Urothelium cell line (cell line): Measurements from ENCODE around the gene UBAP2.
"Not testable (repeated sequence)": the region's sequence is repeated elsewhere in the genome, so short reads cannot be mapped to it uniquely, and the experiment has no call there.

Experiments
- DNase-seq: peaks from one replicate; pipeline ENCODE4 v3.0.0; 2011; ENCODE audit warnings: low spot score, mixed read lengths
- FAIRE-seq: peaks from 2 replicates; lab custom pipeline; 2011; peaks lifted over from hg19 to GRCh38; lab: Jason Lieb, UNC

Gene UBAP2

DNA sequence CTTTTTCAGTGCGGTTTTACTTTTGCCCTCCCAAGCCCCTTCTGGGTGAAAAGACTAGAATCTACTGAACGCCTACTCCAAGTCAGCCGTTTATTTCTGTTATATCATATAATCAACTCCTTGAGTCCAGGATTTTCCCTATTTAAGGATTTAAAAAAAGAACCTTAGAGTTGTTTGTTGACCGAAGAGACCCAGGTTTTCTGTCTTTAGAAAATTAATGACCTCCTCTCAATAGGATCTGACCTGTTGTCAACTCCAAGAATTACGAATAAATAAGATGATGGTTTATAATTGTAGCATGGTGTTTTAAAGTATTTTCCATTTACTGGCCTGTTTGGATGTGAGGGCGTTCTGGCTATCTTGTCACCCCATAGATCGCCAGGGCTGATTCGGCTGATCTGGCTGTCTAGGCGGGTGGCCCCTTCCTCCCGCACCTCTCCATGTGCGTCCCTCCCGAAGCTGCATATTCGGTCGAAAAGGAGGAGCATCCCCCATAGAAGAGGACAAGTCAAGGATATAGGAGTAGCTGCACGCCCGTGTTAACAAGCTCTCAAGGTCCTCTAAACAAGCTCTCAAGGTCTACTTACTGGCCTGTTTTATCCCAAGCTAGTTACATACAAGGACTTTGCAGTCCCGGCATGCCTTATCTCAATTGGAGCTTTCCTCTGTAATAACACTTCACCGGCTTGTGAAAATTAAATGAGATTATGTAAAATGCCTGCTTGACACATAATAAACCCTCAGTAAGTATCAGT is 1.1 kb upstream of the UBAP2 start:
- no peak for FAIRE-seq
- DNase-seq, result no peak

DNA sequence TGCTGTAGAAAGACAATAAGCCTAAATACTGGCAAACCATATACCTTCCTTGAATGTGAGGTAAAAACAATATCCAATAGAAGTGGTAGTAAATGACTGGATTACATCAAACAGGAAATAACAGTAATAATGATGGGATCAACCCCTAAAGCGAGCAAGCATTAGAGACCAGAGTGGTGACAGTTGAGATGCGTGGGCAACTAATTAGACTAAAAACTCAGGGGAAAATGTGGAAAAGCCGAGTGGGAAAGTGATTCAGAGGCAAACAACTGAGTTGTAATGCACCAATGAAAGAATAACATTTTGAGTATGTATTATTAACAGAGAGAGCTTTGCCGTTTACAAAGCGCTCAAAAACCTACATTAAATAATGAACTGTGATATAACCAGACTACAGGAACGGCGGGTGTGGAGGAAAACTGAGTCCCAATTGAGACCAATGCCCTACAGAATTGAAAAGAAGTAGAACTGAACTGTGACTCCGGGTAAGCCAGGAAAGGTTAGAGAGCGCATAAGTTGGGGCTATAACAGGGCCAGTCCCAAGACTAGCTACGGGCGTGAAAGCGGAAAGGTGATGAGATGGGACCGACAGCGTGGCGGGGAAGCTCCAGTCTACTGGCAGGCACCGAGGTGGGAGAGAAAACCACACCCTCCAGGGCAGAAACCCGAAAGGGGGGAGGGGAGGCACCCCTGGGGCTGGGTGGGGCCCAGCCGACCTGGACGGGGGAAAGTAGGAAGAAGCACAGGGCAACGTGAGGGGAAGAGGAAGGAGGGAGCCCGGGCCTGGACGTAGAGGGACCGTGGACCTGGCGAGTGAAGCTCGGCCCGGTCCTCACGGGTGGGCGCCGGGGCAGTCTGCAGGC is 592 bp downstream of the UBAP2 start:
- FAIRE-seq (no peak), DNase-seq (peak; percentile 59)

DNA sequence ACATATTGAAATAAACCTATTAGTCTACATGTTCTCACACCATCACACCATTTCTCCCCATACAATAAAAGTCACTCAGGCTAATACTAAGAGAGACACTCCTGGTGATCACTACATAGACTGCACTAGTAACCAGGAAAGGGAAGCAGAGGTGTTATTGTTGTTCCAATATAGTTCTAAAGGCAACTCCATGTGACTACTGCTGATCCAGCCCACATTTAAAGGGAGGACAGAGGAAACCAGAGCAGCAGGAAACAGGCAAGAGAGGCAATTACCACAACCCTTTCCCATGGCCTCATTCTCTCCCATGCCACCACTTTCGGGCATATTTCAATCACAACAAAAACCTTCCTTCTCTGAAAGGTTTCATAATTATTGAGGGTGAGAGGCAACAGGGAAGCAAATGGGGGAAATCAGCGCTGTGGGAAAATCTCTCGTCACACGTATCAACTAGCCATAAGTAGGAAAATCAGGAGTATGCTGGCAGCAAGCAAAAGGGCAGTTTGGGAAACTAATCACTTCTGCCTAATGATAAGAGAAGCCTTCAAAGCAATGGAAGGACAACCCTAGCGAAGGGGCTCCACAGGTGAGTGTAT is 1.8 kb downstream of the UBAP2 start:
- FAIRE-seq (no peak), DNase-seq (no peak)

DNA sequence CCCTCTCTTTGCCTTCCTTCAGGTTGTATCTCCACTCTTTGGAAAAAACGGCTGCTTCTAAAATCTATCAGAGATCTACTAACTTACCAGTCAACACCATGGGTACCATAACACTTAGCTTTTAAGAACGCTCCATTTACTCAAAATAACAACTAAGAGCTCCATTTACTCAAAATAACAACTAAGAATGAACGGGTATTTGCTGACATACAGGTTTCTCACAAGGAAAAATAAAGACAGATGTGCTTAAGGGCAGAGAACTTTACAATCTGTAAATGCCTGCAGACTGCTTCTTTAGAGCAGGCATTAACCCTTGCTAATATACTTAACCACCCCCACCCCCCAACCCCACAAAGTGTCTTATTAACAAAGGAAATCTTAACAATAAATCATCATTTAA is 2.8 kb downstream of the UBAP2 start:
- DNase-seq (no peak), FAIRE-seq (no peak)

DNA sequence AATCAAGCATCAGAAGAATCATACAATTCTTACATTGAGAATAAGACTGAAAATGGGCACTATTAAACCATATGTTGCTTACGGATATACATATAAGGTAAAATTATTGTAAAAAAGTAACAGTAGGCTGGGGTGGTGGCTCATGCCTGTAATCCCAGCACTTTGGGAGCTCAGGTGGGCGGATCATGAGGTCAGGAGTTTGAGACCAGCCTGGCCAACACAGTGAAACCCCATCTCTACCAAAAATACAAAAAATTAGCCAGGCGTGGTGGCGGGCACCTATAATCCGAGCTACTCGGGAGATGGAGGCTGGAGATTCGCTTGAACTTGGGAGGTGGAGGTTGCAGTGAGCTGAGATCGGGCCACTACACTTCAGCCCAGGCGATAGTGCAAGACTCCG is 6.6 kb downstream of the UBAP2 start:
- not testable (repeated sequence) for DNase-seq, FAIRE-seq

DNA sequence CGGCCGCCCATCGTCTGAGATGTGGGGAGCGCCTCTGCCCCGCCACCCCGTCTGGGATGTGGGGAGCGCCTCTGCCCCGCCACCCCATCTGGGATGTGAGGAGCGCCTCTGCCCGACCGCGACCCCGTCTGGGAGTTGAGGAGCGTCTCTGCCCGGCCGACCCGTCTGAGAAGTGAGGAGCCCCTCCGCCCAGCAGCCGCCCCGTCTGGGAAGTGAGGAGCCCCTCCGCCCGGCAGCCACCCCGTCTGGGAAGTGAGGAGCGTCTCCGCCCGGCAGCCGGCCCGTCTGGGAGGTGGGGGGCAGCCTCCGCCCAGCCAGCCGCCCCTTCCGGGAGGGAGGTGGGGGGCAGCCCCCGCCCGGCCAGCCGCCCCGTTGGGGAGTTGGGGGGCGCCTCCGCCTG is 9.8 kb downstream of the UBAP2 start:
- not testable (repeated sequence) for FAIRE-seq, DNase-seq

DNA sequence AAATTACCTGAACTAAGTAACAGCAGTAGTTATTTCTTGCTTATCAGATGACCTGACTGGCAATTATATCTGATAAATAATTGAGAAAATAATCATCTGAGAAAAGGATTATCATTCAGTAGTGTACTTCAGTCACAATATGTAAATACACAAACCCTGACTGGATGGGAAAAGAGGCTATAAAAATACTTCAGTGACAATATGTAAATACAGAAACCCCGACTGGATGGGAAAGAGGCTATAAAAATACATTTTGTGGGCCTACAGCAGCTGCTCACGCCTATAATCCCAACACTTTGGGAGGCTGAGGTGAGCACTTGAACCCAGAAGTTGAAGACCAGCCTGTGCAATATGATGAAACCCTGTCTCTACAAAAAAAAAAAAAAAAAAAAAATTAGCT is 11.1 kb downstream of the UBAP2 start:
- FAIRE-seq, result no peak
- DNase-seq, result no peak

DNA sequence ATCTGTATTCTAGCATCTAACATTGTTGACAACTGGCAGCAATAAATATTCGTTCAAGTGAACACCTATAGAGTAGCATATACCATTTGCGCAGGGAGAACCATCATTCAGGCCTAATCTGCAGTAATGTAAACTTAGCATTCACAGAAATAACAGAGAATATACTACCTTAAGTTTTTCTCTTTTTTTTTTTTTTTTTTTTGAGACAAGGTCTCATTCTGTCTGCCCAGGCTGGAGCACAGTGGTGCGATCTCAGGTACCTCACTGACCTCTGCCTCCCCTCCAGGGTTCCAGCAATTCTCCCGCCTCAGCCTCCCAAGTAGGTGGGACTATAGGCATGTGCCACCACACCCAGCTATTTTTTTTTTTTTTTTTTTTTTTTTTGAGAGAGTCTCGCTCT is 12.1 kb downstream of the UBAP2 start:
- no peak for DNase-seq
- FAIRE-seq, result no peak

DNA sequence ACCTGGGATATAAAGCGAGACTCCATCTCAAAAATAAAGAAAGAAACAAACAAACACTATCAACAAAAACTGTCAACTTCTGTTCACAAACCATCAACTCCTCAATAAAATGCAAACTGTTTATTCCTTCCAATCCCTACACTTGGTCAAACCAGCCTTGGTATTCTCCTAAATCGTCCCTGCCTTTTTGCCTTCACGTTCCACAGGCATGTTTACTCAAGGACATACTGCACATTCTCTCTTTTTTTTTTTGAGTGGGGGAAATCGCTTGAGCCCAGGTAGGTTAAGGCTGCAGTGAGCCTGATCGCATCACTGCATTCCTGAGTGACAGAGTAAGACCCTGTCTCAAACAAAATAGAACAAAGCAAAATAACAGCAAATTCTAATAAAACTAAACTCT is 13.0 kb downstream of the UBAP2 start:
- FAIRE-seq (no peak), DNase-seq (no peak)

DNA sequence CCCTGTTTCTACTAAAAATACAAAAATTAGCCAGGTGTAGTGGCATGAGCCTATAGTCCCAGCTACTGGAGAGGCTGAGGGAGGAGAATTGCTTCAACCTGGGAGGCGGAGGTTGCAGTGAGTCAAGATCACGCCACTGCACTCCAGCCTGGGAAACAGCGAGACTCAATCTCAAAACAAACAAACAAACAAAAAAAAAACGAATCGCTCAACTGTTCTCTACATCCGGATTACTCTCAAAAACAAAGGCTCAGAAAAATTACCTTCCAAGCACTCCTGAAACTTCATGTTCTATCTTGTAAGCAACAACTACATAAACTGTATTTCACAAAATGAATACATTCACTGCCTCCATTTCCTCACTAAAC is 14.0 kb downstream of the UBAP2 start:
- FAIRE-seq, result no peak

DNA sequence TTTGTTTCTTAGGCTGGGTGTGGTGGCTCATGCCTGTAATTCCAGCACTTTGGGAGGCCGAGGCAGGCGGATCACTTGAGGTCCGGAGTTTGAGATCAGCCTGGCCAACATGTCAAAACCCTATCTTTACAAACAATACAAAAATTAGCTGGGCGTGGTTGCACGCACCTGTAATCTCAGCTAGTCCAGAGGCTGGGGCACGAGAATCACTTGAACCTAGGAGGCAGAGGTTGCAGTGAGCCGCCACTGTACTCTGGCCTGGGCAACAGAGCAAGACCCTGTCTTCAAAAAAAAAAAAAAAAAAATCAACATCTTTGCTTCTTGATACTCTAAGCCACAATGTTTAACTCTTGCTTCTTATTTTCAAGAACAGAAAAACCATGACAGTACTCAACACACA is 16.1 kb downstream of the UBAP2 start:
- no peak for FAIRE-seq

More for the DNA sequence above, 14.0 kb downstream of the UBAP2 start:
- no peak for DNase-seq

DNA sequence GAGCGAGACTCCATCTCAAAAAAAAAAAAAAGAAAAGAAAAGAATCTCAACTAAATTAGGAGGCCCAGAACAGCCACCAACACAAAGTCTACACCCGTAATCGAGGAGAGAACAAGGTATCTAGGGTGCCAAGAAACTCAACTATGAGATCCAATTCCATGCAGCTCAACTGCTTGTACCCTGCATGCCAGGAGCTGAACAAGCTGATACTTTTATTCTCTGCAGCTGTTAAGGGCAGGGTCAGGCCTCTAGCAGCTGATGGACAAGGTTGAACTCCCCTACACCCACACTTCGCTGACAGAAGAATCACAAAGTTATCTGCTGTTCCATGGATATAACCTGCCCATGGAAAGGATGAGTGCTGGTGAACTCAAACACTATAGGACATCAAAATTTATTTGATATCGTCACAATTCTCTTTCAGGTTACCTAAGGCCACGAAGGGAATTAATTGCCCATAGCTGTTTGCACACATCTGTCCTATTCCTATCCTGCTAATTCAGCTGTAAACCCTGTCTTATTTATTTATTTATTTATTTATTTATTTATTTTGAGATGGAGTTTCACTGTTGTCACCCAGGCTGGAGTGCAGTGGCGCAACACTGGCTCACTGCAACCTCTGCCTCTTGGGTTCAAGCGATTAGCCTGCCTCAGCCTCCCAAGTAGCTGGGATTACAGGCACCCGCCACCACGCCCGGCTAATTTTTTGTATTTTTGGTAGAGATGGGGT is 20.7 kb downstream of the UBAP2 start:
- no peak for FAIRE-seq
- DNase-seq, result no peak

More for the DNA sequence above, 16.1 kb downstream of the UBAP2 start:
- no peak for DNase-seq

DNA sequence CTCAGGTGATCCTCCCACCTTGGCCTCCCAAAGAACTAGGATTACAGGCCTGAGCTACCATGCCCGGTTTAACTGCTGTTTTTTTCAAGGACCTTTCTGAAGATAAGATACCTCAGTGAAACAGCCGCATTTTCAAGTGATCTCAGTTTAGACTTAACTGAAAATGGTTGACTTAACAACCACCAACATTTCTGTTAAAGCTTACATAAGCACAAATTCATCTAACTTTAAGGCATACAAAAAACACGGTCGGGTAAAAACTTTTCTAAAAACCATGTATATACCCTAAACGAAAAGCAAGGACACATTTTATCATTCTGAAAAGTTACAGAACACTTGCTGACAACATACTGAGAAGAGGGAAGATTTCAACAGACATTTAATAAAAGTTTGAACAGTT is 22.9 kb downstream of the UBAP2 start:
- DNase-seq (no peak), FAIRE-seq (no peak)

DNA sequence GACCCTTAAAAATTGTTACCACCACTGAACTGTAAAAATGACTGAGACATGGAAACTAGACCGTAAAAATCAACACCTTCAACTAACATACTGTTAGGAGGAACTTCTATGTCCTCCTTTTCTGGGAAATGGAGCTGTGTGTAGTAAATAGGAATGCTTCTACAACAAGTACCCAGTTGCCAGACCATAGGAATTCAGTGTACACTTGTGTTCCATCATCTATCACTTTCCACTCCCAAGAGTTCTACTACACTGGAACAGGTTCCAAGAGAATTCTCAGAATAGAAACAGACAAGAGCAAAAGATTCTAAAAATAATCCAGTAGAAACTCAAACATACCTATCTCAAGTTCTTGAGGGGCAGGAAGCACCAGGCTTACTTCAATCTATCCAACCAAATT is 23.6 kb downstream of the UBAP2 start:
- no peak for FAIRE-seq

DNA sequence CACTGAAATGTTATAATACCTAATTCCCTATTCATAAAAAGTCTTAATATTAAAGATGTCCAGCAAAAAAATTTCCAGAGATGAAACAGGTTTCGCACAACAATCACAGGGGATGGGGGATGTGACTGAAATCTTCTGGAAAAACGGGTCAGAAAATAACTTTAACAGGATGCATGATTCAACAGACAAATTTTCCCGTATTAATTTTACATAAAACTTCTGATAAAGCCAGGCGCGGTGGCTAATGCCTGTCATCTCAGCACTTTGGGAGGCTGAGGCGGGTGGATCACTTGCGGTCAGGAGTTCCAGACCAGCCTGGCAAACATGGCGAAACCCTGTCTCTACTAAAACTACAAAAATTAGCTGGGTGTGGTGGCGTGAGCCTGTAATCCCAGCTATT is 24.2 kb downstream of the UBAP2 start:
- not testable (repeated sequence) for DNase-seq, FAIRE-seq

More for the DNA sequence above, 23.6 kb downstream of the UBAP2 start:
- DNase-seq, result no peak

DNA sequence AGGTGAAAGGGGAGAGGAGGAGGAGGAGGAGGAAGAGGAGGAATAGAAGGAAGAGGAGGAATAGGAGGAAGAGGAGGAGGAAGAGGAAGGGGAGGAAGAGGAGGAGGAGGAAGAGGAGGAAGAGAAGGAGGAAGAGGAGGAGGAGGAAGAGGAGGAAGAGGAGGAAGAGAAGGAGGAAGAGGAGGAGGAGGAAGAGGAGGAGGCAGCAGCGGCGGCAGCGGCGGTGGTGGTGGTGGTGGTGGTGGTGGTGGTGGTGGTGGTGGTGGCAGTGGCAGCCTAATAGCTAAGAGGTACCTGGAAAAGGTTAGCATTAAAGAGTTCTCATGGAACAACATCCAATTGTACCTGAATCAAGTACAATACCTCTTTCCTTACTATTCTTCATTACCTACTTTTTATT is 32.5 kb downstream of the UBAP2 start:
- FAIRE-seq (no peak), DNase-seq (no peak)

DNA sequence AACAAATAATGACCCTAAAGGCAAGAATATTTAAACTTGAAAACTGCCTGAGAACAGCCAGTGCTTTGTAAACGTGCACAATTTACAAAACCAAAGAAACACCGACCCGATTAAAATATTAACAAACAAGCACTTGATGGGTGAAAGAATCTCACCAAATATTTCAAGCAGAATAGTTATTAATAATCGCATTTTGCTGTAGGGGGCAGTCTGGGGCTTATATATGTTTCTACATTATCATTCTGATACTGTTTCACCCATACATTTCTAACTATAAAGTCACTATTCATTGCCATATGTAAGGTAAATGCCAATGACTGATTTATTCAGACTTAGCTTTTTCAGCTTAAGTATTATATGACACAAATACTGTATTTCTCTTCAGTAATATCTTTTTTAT is 37.7 kb downstream of the UBAP2 start:
- FAIRE-seq (no peak), DNase-seq (no peak)

DNA sequence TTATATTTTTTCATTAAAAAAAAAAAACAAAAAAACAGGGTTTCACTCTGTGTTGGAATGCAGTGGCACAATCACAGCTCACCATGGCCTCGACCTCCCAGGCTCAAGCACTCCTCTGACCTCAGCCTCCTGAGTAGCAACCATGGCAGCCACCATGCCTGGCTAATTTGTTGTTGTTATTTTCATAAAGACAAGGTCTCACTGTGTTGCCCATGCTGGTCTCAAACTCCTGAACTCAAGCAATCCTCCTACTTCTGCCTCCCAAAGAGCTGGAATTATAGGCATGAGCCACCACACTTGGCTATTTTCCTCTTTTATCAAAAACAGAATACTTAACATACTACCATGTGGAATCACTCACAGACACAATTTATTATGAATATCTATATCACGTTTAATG is 46.7 kb downstream of the UBAP2 start:
- DNase-seq (no peak), FAIRE-seq (no peak)

DNA sequence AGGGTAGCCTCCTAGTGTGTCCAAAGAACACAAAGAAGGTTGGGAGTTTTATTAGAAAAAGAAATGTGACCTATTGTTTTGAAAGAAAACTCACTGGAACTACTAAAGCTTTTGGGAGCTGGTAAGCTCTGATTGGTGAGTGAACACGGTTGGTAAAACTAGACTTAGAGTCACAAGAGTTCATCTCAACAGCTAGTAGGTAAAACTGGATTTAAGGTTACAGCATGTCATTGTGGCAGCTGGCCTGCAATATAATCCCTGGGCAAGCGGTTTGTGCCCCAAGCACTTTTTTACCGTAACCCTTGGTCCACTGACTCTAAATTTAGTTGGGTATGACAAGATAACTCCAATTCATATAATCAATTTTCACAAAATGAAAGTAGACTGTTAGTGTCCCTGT is 47.4 kb downstream of the UBAP2 start:
- DNase-seq (no peak), FAIRE-seq (no peak)

DNA sequence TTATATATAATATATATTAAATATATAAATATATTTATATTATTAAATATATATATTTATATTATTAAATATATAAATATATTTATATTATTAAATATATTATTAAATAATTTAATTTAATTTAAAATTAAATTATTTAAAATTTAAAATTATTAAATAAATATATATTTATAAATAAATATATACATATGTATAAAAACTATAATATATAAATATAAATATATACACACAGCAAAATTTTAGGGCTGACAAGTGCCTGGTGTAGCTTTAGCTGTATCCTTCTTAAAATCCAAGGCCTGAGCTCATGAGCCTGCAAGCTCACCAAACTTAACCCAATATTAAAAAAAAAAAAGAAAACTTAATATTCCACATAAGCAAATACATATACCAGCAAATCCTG is 53.2 kb downstream of the UBAP2 start:
- FAIRE-seq (no peak), DNase-seq (no peak)

DNA sequence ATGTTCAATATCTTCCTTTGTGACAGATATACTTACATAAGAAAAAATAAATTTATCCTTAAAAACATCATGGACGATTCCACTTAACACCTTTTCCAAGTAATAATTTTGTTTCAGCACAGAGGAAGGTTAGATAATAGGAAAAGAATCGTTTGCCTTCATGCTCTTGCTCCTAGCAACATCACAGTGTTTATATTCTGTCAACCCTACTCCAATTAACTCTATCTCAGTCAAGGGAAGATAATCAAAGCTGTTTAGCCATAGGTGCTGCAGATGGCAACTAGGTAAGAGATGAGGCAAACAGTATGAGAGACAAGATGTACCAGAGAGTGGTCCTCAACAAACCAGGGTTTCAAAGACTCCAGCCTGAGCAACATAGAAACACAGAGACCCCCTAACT is 55.6 kb downstream of the UBAP2 start:
- peak; percentile 5 for FAIRE-seq
- no peak for DNase-seq
